Measurements from ENCODE around the gene SH3PXD2B.

The SH3PXD2B gene

DNA sequence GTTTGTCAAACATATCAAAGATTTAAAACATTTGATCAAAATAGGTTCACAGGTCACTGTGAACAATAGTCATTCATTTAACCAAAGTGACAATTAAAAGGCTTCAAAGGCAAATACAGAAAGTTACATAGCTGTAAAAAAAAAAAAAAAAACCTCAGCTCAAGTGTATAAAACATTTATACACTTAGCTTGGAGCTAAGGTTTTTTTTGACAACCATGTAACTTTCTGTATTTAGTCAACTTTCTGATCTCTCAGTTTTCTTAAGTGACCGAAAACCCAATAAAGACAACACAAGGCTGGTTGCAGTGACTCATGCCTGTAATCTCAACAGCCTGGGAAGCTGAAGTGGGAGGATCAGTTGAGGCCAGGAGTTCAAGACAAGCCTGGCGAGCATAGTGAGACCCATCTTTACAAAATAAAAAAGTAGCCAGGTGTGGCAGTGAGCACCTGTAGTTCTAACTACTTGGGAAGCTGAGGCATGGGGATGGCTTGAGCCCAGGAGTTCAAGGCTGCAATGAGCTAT is 154.3 kb downstream of the SH3PXD2B start:
- Histone ChIP-seq H3K36me3 (ENCODE audit: insufficient read depth, low read length) (no peaks in the 10 kb centered on the region), H3F3A (ENCODE audit: insufficient read depth, low read length) (no peaks in the 10 kb centered on the region), H3K9ac (ENCODE audit: low read length) (no peak overlapping the region), H3K79me2 (ENCODE audit: insufficient read depth, low read length) (no peaks in the 10 kb centered on the region), H3K9me2 (ENCODE audit: low read depth, low read length) (no peaks in the 10 kb centered on the region), H3K4me1 (ENCODE audit: insufficient read depth, low read length, severe bottlenecking) (no peaks in the 10 kb centered on the region), H3K4me3 (ENCODE audit: low read depth, low read length, poor library complexity, severe bottlenecking) (no peak overlapping the region), H3K9me3 (ENCODE audit: low read length) (no peaks in the 10 kb centered on the region), H3K27me3 (ENCODE audit: insufficient read depth, low read length) (no peaks in the 10 kb centered on the region), H2AFZ (ENCODE audit: low read length) (no peak overlapping the region), H3K4me2 (ENCODE audit: low read length) (no peak overlapping the region), H3K27ac (ENCODE audit: low read depth, low read length, poor library complexity, severe bottlenecking) (no peak overlapping the region), H4K20me1 (ENCODE audit: insufficient read depth, low read length) (no peaks in the 10 kb centered on the region)
- no peak for TF ChIP-seq EZH2 (IDR thresholded peaks at IDR 0.05; ENCODE audit: borderline replicate concordance, low read length)
- TF ChIP-seq, protein P1, sequence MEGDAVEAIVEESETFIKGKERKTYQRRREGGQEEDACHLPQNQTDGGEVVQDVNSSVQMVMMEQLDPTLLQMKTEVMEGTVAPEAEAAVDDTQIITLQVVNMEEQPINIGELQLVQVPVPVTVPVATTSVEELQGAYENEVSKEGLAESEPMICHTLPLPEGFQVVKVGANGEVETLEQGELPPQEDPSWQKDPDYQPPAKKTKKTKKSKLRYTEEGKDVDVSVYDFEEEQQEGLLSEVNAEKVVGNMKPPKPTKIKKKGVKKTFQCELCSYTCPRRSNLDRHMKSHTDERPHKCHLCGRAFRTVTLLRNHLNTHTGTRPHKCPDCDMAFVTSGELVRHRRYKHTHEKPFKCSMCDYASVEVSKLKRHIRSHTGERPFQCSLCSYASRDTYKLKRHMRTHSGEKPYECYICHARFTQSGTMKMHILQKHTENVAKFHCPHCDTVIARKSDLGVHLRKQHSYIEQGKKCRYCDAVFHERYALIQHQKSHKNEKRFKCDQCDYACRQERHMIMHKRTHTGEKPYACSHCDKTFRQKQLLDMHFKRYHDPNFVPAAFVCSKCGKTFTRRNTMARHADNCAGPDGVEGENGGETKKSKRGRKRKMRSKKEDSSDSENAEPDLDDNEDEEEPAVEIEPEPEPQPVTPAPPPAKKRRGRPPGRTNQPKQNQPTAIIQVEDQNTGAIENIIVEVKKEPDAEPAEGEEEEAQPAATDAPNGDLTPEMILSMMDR (IDR thresholded peaks at IDR 0.05; ENCODE audit: low read length) = no peak

DNA sequence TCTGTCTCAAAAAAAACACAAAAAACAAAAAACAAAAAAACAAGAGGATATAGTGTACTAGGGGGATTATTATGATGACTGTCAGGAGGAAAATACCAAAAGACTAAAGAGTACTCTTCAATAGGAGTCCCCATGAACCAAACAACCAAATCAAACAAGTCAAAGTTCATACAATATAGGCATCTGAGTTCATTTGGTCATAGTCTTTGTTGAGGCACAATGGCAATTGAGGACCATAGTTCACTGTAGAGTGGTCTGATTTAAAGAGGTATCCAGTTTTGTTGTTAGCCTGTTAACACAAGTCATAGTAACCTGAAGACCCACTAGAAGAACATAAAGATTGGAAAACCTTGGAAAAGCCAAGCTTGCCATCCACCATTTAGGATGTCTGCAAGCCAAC is 159.5 kb downstream of the SH3PXD2B start:
- H3K27ac ChIP-seq (ENCODE audit: low read depth, low read length, poor library complexity, severe bottlenecking) = no peak overlapping the region
- TF ChIP-seq, protein P1 (IDR thresholded peaks at IDR 0.05; ENCODE audit: low read length) = no peak
- no peak for TF ChIP-seq EZH2 (IDR thresholded peaks at IDR 0.05; ENCODE audit: borderline replicate concordance, low read length)
- H3F3A ChIP-seq (ENCODE audit: insufficient read depth, low read length) = no peaks in the 10 kb centered on the region
- H4K20me1 ChIP-seq (ENCODE audit: insufficient read depth, low read length) = no peaks in the 10 kb centered on the region
- no peaks in the 10 kb centered on the region for H3K79me2 ChIP-seq (ENCODE audit: insufficient read depth, low read length)
- H3K9ac ChIP-seq (ENCODE audit: low read length) = no peak overlapping the region
- no peak overlapping the region for H2AFZ ChIP-seq (ENCODE audit: low read length)
- peaks cover 4% of the 10 kb centered on the region for H3K4me1 ChIP-seq (ENCODE audit: insufficient read depth, low read length, severe bottlenecking)
- no peaks in the 10 kb centered on the region for H3K36me3 ChIP-seq (ENCODE audit: insufficient read depth, low read length)
- no peak overlapping the region for H3K4me2 ChIP-seq (ENCODE audit: low read length)
- H3K27me3 ChIP-seq (ENCODE audit: insufficient read depth, low read length) = no peaks in the 10 kb centered on the region
- no peak overlapping the region for H3K4me3 ChIP-seq (ENCODE audit: low read depth, low read length, poor library complexity, severe bottlenecking)
- no peaks in the 10 kb centered on the region for H3K9me2 ChIP-seq (ENCODE audit: low read depth, low read length)
- H3K9me3 ChIP-seq (ENCODE audit: low read length) = no peaks in the 10 kb centered on the region

DNA sequence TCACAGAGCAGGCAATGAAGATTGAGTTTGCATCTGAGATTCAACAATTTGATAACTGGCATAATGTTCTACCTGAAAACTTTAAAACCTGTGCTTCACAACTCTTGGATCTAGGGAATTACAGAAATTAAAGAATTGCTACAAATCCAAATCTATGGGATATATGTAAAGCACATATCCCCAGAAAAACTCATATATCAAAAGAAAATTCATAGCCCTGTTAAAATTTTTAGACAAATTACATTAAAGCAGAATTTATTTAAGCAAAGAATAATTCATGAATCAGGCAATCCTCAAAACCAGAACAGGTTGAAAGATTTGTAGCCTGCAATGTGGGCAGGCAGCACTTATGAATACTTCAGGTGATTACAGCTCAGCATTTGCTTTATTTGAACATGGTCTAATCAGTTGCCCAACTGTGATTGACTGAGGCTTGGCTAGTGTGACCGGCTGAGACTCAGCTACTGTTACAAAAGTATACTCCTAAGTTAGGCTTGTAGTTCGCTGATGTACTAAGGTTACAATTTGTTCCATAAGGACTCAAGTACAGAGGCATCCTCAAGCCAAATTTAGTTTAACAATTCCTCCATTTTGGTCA is 160.5 kb downstream of the SH3PXD2B start:
- H3K79me2 ChIP-seq (ENCODE audit: insufficient read depth, low read length) = no peaks in the 10 kb centered on the region
- H2AFZ ChIP-seq (ENCODE audit: low read length) = no peak overlapping the region
- H3K27ac ChIP-seq (ENCODE audit: low read depth, low read length, poor library complexity, severe bottlenecking) = no peak overlapping the region
- no peak overlapping the region for H3K4me3 ChIP-seq (ENCODE audit: low read depth, low read length, poor library complexity, severe bottlenecking)
- no peaks in the 10 kb centered on the region for H3K9me2 ChIP-seq (ENCODE audit: low read depth, low read length)
- TF ChIP-seq, protein P1 (IDR thresholded peaks at IDR 0.05; ENCODE audit: low read length) = no peak
- TF ChIP-seq EZH2 (IDR thresholded peaks at IDR 0.05; ENCODE audit: borderline replicate concordance, low read length) = no peak
- H3K9me3 ChIP-seq (ENCODE audit: low read length) = no peaks in the 10 kb centered on the region
- H3K36me3 ChIP-seq (ENCODE audit: insufficient read depth, low read length) = no peaks in the 10 kb centered on the region
- H4K20me1 ChIP-seq (ENCODE audit: insufficient read depth, low read length) = no peaks in the 10 kb centered on the region
- H3K4me2 ChIP-seq (ENCODE audit: low read length) = no peak overlapping the region
- H3F3A ChIP-seq (ENCODE audit: insufficient read depth, low read length) = no peaks in the 10 kb centered on the region
- H3K4me1 ChIP-seq (ENCODE audit: insufficient read depth, low read length, severe bottlenecking) = peaks cover 4% of the 10 kb centered on the region
- no peak overlapping the region for H3K9ac ChIP-seq (ENCODE audit: low read length)
- H3K27me3 ChIP-seq (ENCODE audit: insufficient read depth, low read length) = no peaks in the 10 kb centered on the region

Data from OCI-LY1 (cell line).